Smooth muscle cell (in vitro differentiated cells): ENCODE results near the gene TMEM208. TPM values are rescaled to one million over a fixed set of nuclear protein-coding genes. Genes with fewer than 3 reads are reported as not detected.

Experiments used
- DNase-seq: peaks from one replicate; lab custom pipeline; 2025; ENCODE audit not compliant: unreplicated experiment; lab: John Stamatoyannopoulos, UW
- H2AFZ ChIP-seq: fragments of 200-600 bp; sonication (generic); 2 replicates; pipeline ENCODE4 v1.6.0; 2016; ENCODE audit warnings: antibody characterized with exemption, low read depth, mild to moderate bottlenecking
- H3F3A ChIP-seq: fragments of 200-600 bp; sonication (generic); 2 replicates; pipeline ENCODE4 v1.6.0; 2017; ENCODE audit warnings: antibody characterized with exemption, low read depth
- H3K27ac ChIP-seq: fragments of 200-600 bp; sonication (generic); 2 replicates; pipeline ENCODE4 v1.5.1; 2016; ENCODE audit warnings: low read depth, mild to moderate bottlenecking
- H3K27me3 ChIP-seq: fragments of 200-600 bp; sonication (generic); 2 replicates; pipeline ENCODE4 v1.6.1; 2016; ENCODE audit warnings: low read depth, mild to moderate bottlenecking
- H3K36me3 ChIP-seq: fragments of 200-600 bp; sonication (generic); 2 replicates; pipeline ENCODE4 v1.5.1; 2016; ENCODE audit warnings: low read depth
- H3K4me1 ChIP-seq: fragments of 200-600 bp; sonication (generic); 2 replicates; pipeline ENCODE4 v1.5.1; 2016; ENCODE audit warnings: low read depth
- H3K4me2 ChIP-seq: fragments of 200-600 bp; sonication (generic); 2 replicates; pipeline ENCODE4 v1.6.0; 2016; ENCODE audit warnings: mild to moderate bottlenecking
- H3K4me3 ChIP-seq: fragments of 200-600 bp; sonication (generic); 2 replicates; pipeline ENCODE4 v1.5.1; 2016; ENCODE audit warnings: mild to moderate bottlenecking
- H3K79me2 ChIP-seq: fragments of 200-600 bp; sonication (generic); 2 replicates; pipeline ENCODE4 v1.6.0; 2016; ENCODE audit warnings: low read depth, mild to moderate bottlenecking
- H3K9ac ChIP-seq: fragments of 200-600 bp; sonication (generic); 2 replicates; pipeline ENCODE4 v1.6.0; 2016; ENCODE audit warnings: low read depth
- H3K9me3 ChIP-seq: fragments of 200-600 bp; sonication (generic); replicated peaks from 2 replicates; pipeline ENCODE4 v1.5.1; 2016; ENCODE audit warnings: low read depth
- H4K20me1 ChIP-seq: fragments of 200-600 bp; sonication (generic); 2 replicates; pipeline ENCODE4 v1.6.0; 2016; ENCODE audit warnings: low read depth
- CTCF ChIP-seq: fragments of 200-600 bp; sonication (generic); IDR thresholded peaks from 2 replicates; pipeline ENCODE4 v1.5.1; 2017; ENCODE audit warnings: borderline replicate concordance, mild to moderate bottlenecking, antibody characterized with exemption; ENCODE audit not compliant: insufficient read depth, poor library complexity, severe bottlenecking
- WGBS: methylation state at CpG from one replicate; pipeline ENCODE4 v1.1.7; 2016; ENCODE audit warnings: low lambda C conversion rate; 5-methylcytosine and 5-hydroxymethylcytosine counted together
- polyA plus RNA-seq: library from polyadenylated mRNA; unstranded; fragments of >200 nt; fragmentation: Nextera tagmentation; extraction: Ambion mirVana; gene quantifications from 2 replicates; pipeline ENCODE4 v1.2.1, GENCODE V29; 2016
- total RNA-seq: library from RNA; depleted of rRNA; stranded (reverse); fragments of >200 nt; gene quantifications from 2 replicates; pipeline ENCODE4 v1.2.3, GENCODE V29; 2014

Gene TMEM208
- total and polyA plus RNA-seq, 2 experiments from 2014 or later, result 45.4 to 171 TPM

- 91% methylated on average over 9 of the region's 9 CpGs for WGBS
- H3K27me3 ChIP-seq, result peaks cover 9% of the 10 kb centered on the region
These were observed 37.3 kb downstream of the TMEM208 start for GRCh38 chr16:67264277-67264676.

GRCh38 chr16:67264866-67265265 is 37.9 kb downstream of the TMEM208 start:
- no peak overlapping the region for H3K4me3 ChIP-seq
- 90% methylated on average over 5 of the region's 5 CpGs for WGBS
- H4K20me1 ChIP-seq, result no peaks in the 10 kb centered on the region
- H3K4me1 ChIP-seq, result no peaks in the 10 kb centered on the region
- TF ChIP-seq CTCF, result no peak
- no peak overlapping the region for H3K4me2 ChIP-seq
- H3F3A ChIP-seq, result no peaks in the 10 kb centered on the region
- no peak overlapping the region for H3K9ac ChIP-seq
- peaks cover 9% of the 10 kb centered on the region for H3K27me3 ChIP-seq
- H3K79me2 ChIP-seq, result no peaks in the 10 kb centered on the region
- no peak for DNase-seq
- H3K27ac ChIP-seq, result no peak overlapping the region
- no peaks in the 10 kb centered on the region for H3K36me3 ChIP-seq
- no peak overlapping the region for H2AFZ ChIP-seq
- no peaks in the 10 kb centered on the region for H3K9me3 ChIP-seq

More at GRCh38 chr16:67264277-67264676, 37.3 kb downstream of the TMEM208 start:
- H3K36me3 ChIP-seq, result no peaks in the 10 kb centered on the region
- H3K79me2 ChIP-seq, result no peaks in the 10 kb centered on the region
- H3K27ac ChIP-seq, result no peak overlapping the region
- no peak overlapping the region for H3K9ac ChIP-seq
- no peaks in the 10 kb centered on the region for H3K4me1 ChIP-seq
- no peak for TF ChIP-seq CTCF
- no peak overlapping the region for H3K4me3 ChIP-seq
- no peaks in the 10 kb centered on the region for H3F3A ChIP-seq
- no peak overlapping the region for H2AFZ ChIP-seq
- no peaks in the 10 kb centered on the region for H3K9me3 ChIP-seq
- H4K20me1 ChIP-seq, result no peaks in the 10 kb centered on the region
- H3K4me2 ChIP-seq, result no peak overlapping the region
- no peak for DNase-seq

- no peak overlapping the region for H3K4me3 ChIP-seq
- no peak overlapping the region for H2AFZ ChIP-seq
- no peaks in the 10 kb centered on the region for H3K4me1 ChIP-seq
- H3K27me3 ChIP-seq, result peaks cover 9% of the 10 kb centered on the region
- H3K36me3 ChIP-seq, result no peaks in the 10 kb centered on the region
- no peaks in the 10 kb centered on the region for H4K20me1 ChIP-seq
- no peak overlapping the region for H3K4me2 ChIP-seq
- H3K27ac ChIP-seq, result no peak overlapping the region
- no peaks in the 10 kb centered on the region for H3F3A ChIP-seq
- no peaks in the 10 kb centered on the region for H3K79me2 ChIP-seq
- WGBS, result 85% methylated on average over 8 of the region's 8 CpGs
- DNase-seq, result no peak
- H3K9me3 ChIP-seq, result no peaks in the 10 kb centered on the region
- TF ChIP-seq CTCF, result no peak
- H3K9ac ChIP-seq, result no peak overlapping the region
These were observed 38.9 kb downstream of the TMEM208 start for GRCh38 chr16:67265834-67266233.

GRCh38 chr16:67268136-67268579 is 41.2 kb downstream of the TMEM208 start:
- no peak for TF ChIP-seq CTCF
- Histone ChIP-seq H3F3A (no peaks in the 10 kb centered on the region), H4K20me1 (no peaks in the 10 kb centered on the region), H2AFZ (no peak overlapping the region), H3K27me3 (peaks cover 9% of the 10 kb centered on the region), H3K79me2 (no peaks in the 10 kb centered on the region), H3K4me2 (no peak overlapping the region), H3K4me3 (no peak overlapping the region), H3K4me1 (no peaks in the 10 kb centered on the region), H3K9me3 (no peaks in the 10 kb centered on the region), H3K27ac (peak overlapping the region; percentile 52), H3K36me3 (no peaks in the 10 kb centered on the region), H3K9ac (no peak overlapping the region)
- 13% methylated on average over 5 of the region's 5 CpGs for WGBS
- DNase-seq, result no peak
